Lung microvascular endothelial cell (primary cell): Measurements from ENCODE around the gene SH3RF2. TPM values are rescaled to one million over a fixed set of nuclear protein-coding genes. Genes with fewer than 3 reads are reported as not detected.
"Not testable (repeated sequence)": the region's sequence is repeated elsewhere in the genome, so short reads cannot be mapped to it uniquely, and the experiment has no call there.

Experiments used
- DNase-seq, 2 donors: peaks; one replicate each; pipeline versions ENCODE4 v3.0.0 to v3.0.0-alpha.2; 2010; ENCODE audit warnings: low read depth in 2 of 2
- total RNA-seq: library from RNA; depleted of rRNA; stranded (reverse); fragments of >200 nt; gene quantifications from 2 replicates; pipeline ENCODE4 v1.2.1, GENCODE V29; 2014

SH3RF2 gene
- total RNA-seq, 1 donor from 2014 or later: not detected

- DNase-seq: no peak
These were observed 143.5 kb downstream of the SH3RF2 start for GRCh38 chr5:146079695-146080373.

- DNase-seq: no peak
These were observed 145.2 kb downstream of the SH3RF2 start for GRCh38 chr5:146081556-146081955.

GRCh38 chr5:146082798-146083197 lies 146.4 kb downstream of the SH3RF2 start:
- DNase-seq: no peak

- DNase-seq: no peak
These were observed 148.0 kb downstream of the SH3RF2 start for GRCh38 chr5:146084376-146084775.

- no peak for DNase-seq
These were observed 151.7 kb downstream of the SH3RF2 start for GRCh38 chr5:146088098-146088497.

GRCh38 chr5:146089287-146089686 lies 152.9 kb downstream of the SH3RF2 start:
- no peak for DNase-seq

DNA sequence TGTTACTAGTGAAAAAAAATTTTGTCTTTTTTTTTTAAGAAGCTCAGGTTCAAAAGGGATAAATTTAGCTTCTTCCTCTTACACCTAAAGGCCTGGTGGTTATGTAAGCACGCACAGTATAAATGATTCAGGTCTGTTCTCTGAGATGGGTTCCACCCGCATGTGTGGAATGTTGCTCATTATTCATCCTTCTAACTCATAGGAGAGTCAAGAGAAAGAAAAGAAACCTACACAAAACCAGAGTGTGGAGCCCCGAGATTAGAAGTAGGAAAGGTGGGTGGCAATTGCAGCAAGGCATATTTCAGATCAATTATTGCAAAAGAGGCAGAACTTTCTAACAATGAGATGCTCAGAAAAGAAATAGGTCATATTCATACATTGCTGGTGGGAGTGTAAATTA lies 155.5 kb downstream of the SH3RF2 start:
- no peak for DNase-seq

DNA sequence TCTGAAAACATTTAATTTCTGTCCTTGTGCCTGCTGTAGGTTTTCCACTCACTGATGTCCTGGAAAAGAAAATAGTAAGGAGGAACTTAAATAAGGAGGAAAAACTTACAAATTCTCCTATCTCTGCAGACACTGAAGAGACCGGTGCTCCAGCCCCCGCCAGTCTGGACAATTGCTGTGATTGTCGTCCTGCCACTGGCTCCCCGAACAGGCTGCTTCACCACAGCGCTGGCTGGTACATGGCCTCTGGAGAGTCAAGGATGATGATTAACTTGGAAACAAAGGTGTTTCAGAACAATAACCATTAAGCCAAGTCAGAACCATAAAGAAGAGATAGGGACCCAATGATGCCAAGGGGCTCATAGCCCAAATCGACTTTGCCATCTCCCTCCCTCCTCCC lies 161.7 kb downstream of the SH3RF2 start:
- no peak for DNase-seq

GRCh38 chr5:146101646-146102045 lies 165.3 kb downstream of the SH3RF2 start:
- DNase-seq: no peak

DNA sequence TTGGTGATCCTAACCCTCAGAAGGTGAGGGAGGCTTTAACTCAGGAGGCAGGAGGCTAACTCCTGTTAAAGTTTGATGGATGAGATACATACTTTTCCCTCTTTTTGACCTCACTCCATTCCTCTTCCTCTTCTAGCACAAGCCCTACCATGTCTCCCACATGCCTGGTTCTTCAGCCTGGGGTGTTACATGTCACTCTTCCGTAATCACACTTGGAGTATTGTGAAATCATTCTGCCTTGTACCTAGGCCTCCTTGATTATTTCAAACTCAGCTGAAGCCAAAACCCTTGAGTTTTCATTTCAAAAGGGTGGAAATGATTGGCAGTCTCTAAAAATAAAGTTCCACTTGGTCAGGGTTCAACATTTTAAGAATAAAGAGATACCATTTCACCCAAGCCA lies 167.2 kb downstream of the SH3RF2 start:
- no peak for DNase-seq

DNA sequence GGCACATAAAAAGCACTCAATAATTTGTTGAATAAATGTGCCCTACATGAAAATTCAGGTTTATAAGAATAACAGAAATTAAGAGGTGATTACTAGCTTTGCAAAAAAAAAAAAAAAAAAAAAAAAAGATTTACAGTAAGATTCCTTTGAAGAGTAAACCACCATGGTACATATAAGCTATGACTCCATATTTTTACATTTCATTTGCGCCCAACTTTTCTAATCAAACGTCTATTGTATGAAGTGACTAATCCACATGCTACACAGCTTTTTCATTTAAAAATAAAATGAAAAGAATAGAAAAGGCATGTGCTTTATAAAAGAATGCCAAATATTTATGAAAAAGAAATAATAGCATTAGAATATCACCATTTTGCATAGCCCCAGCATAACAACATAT lies 169.1 kb downstream of the SH3RF2 start, which contains the start of gene PLAC8L1:
TSS of gene PLAC8L1 (minus strand) at position 101 of the 400 bp plus-strand sequence. CDS start 1,266 bp downstream, outside the sequence.
- no peak for DNase-seq

DNA sequence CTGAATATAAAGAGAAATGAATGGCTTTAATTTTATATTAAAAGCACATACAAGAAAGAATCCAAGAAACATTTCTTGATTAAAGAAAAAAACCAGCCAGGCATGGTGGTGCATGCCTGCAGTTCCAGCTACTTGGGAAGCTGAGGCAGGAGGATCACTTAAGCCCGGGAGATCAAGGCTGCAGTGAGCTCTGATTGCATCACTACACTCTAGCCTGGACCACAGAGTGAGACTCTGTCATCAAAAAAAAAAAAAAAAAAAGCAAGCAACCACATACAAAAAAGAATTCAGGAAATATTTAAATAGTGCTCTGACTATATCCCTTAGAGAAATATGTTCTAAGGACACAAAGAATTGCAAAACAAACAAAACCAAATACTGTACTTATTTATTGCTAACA lies 171.5 kb downstream of the SH3RF2 start:
- no peak for DNase-seq

GRCh38 chr5:146108870-146109269 lies 172.5 kb downstream of the SH3RF2 start:
- DNase-seq: not testable (repeated sequence)

DNA sequence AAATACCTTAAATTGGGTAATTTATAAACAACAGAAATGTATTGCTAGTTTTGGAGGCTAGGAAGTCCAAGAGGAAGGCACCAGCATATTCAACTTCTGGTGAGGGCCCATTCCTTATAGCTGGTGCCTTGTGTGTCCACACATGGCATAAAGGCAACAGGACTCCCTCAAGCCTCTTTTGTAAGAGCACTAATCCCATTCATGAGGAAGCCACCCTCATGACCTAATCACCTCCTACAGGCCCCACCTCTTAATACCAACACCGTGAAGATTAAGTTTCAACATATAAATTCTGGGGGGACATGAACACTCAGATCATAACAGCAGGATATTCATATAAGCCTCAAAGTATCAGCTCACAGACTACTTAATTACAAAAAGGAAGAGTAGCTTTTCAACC lies 173.0 kb downstream of the SH3RF2 start:
- no peak for DNase-seq

DNA sequence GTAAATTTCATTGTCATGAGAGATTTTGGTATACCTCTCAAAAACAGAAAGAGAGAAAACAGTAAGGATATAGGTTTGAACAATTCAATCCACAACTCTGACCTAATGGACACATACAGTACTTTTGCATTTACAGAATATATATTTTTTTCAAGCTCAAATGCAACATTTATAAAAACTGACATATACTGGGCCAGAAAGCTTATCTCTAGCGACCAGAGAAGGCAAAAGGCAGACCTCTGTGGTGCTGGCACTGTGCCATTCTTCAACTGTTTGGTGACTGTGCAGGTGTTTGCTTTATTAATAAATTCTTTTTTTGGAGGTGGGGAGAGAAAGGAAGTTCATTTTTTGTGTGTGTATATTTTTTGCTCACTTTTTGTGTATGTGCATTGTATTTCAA lies 175.0 kb downstream of the SH3RF2 start:
- peak; percentile 2 to 66 for DNase-seq

DNA sequence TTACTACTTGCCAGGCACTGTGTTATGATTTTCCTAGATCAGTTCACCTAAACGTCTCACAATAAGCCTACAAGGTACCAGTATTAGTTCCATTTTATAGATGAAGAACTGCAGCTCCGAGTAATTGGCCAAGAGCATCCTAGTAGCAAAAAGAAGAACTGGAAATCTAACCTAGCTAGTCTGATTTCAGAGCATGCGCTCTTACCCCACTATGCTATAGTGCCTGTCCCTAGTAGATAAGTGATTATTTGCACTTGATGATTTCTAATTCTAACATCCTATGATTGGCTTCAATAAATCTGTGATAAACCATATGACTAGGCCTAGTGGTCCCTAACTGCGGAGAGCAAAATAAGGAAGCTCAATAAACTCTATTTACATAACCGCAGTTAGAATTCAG lies 176.1 kb downstream of the SH3RF2 start:
- no peak for DNase-seq

Other genes starting within 250 kb of the SH3RF2 start
- 18.7 and 24.4 TPM in 2 replicates for gene PRELID2, start 101.2 kb upstream of the SH3RF2 start, total RNA-seq
- gene GRXCR2, start 63.6 kb upstream of the SH3RF2 start, total RNA-seq: not detected in 2 replicates
- gene PLAC8L1, start 169.0 kb downstream of the SH3RF2 start, total RNA-seq: 0.20 TPM in 1 of 2 replicates, not detected in the other
- gene LARS1, start 246.1 kb downstream of the SH3RF2 start, total RNA-seq: 74.1 and 98.8 TPM in 2 replicates